ENCODE data around the gene ABI3.
A peak's percentile ranks its signal among the peaks of the same experiment; 100 is the strongest.

The ABI3 gene

GRCh38 chr17:49191409-49191916 lies 19.0 kb upstream of the ABI3 start:
- H3K36me3 ChIP-seq (ENCODE audit: insufficient read depth, low read length): no peaks in the 10 kb centered on the region
- no peaks in the 10 kb centered on the region; the same call in 1 of the 2 replicates for H3K4me1 ChIP-seq (ENCODE audit: insufficient read depth, low read length)
- no peaks in the 10 kb centered on the region for H3K9me3 ChIP-seq (ENCODE audit: control insufficient read depth, insufficient read depth, low read length)
- peak overlapping the region; percentile 85 for H3K9ac ChIP-seq (ENCODE audit: low read depth, low read length)

- Histone ChIP-seq H3K36me3 (ENCODE audit: insufficient read depth, low read length) (no peaks in the 10 kb centered on the region), H3K9ac (ENCODE audit: low read depth, low read length) (peak overlapping the region; percentile 85), H3K4me1 (ENCODE audit: insufficient read depth, low read length) (no peaks in the 10 kb centered on the region; the same call in 1 of the 2 replicates), H3K9me3 (ENCODE audit: control insufficient read depth, insufficient read depth, low read length) (no peaks in the 10 kb centered on the region)
These were observed 18.4 kb upstream of the ABI3 start for GRCh38 chr17:49191917-49192741.

- peak overlapping the region; percentile 85 for H3K9ac ChIP-seq (ENCODE audit: low read depth, low read length)
- H3K36me3 ChIP-seq (ENCODE audit: insufficient read depth, low read length): no peaks in the 10 kb centered on the region
- H3K9me3 ChIP-seq (ENCODE audit: control insufficient read depth, insufficient read depth, low read length): no peaks in the 10 kb centered on the region
- H3K4me1 ChIP-seq (ENCODE audit: insufficient read depth, low read length): peaks cover 5% of the 10 kb centered on the region; the same call in 1 of the 2 replicates
These were observed 16.8 kb upstream of the ABI3 start for GRCh38 chr17:49193513-49194296.

- Histone ChIP-seq H3K9ac (ENCODE audit: low read depth, low read length) (peak overlapping the region; percentile 85; the same call in 1 of the 2 replicates), H3K9me3 (ENCODE audit: control insufficient read depth, insufficient read depth, low read length) (no peaks in the 10 kb centered on the region), H3K4me1 (ENCODE audit: insufficient read depth, low read length) (peaks cover 5% of the 10 kb centered on the region; the same call in 1 of the 2 replicates), H3K36me3 (ENCODE audit: insufficient read depth, low read length) (no peaks in the 10 kb centered on the region)
These were observed 16.3 kb upstream of the ABI3 start for GRCh38 chr17:49194297-49194607.

GRCh38 chr17:49195751-49196150 lies 14.8 kb upstream of the ABI3 start:
- no peaks in the 10 kb centered on the region for H3K9me3 ChIP-seq (ENCODE audit: control insufficient read depth, insufficient read depth, low read length)
- no peaks in the 10 kb centered on the region for H3K36me3 ChIP-seq (ENCODE audit: insufficient read depth, low read length)
- no peak overlapping the region for H3K9ac ChIP-seq (ENCODE audit: low read depth, low read length)
- H3K4me1 ChIP-seq (ENCODE audit: insufficient read depth, low read length): peaks cover 5% of the 10 kb centered on the region; the same call in 1 of the 2 replicates

- Histone ChIP-seq H3K4me1 (ENCODE audit: insufficient read depth, low read length) (peaks cover 5% of the 10 kb centered on the region; the same call in 1 of the 2 replicates), H3K9me3 (ENCODE audit: control insufficient read depth, insufficient read depth, low read length) (no peaks in the 10 kb centered on the region), H3K36me3 (ENCODE audit: insufficient read depth, low read length) (no peaks in the 10 kb centered on the region), H3K9ac (ENCODE audit: low read depth, low read length) (no peak overlapping the region)
These were observed 14.0 kb upstream of the ABI3 start for GRCh38 chr17:49196520-49196919.

GRCh38 chr17:49197346-49197998 lies 13.0 kb upstream of the ABI3 start:
- no peaks in the 10 kb centered on the region for H3K9me3 ChIP-seq (ENCODE audit: control insufficient read depth, insufficient read depth, low read length)
- H3K36me3 ChIP-seq (ENCODE audit: insufficient read depth, low read length): no peaks in the 10 kb centered on the region
- H3K4me1 ChIP-seq (ENCODE audit: insufficient read depth, low read length): peaks cover 5% of the 10 kb centered on the region; the same call in 1 of the 2 replicates
- H3K9ac ChIP-seq (ENCODE audit: low read depth, low read length): no peak overlapping the region

- Histone ChIP-seq H3K9ac (ENCODE audit: low read depth, low read length) (no peak overlapping the region), H3K9me3 (ENCODE audit: control insufficient read depth, insufficient read depth, low read length) (no peaks in the 10 kb centered on the region), H3K36me3 (ENCODE audit: insufficient read depth, low read length) (no peaks in the 10 kb centered on the region), H3K4me1 (ENCODE audit: insufficient read depth, low read length) (peaks cover 5% of the 10 kb centered on the region; the same call in 1 of the 2 replicates)
These were observed 12.3 kb upstream of the ABI3 start for GRCh38 chr17:49198211-49198610.

- H3K4me1 ChIP-seq (ENCODE audit: insufficient read depth, low read length): 0 out of 2 replicates have a peak, but pooled peaks cover 5% of the 10 kb centered on the region
- H3K9ac ChIP-seq (ENCODE audit: low read depth, low read length): no peak overlapping the region
- H3K36me3 ChIP-seq (ENCODE audit: insufficient read depth, low read length): no peaks in the 10 kb centered on the region
- H3K9me3 ChIP-seq (ENCODE audit: control insufficient read depth, insufficient read depth, low read length): no peaks in the 10 kb centered on the region
These were observed 10.0 kb upstream of the ABI3 start for GRCh38 chr17:49200423-49201083.

- no peaks in the 10 kb centered on the region for H3K36me3 ChIP-seq (ENCODE audit: insufficient read depth, low read length)
These were observed 9.0 kb upstream of the ABI3 start for GRCh38 chr17:49201481-49201927.

GRCh38 chr17:49203796-49204195 lies 6.7 kb upstream of the ABI3 start:
- H3K9ac ChIP-seq (ENCODE audit: low read depth, low read length): no peak overlapping the region
- no peaks in the 10 kb centered on the region for H3K36me3 ChIP-seq (ENCODE audit: insufficient read depth, low read length)
- H3K4me1 ChIP-seq (ENCODE audit: insufficient read depth, low read length): 0 out of 2 replicates have a peak, but pooled peaks cover under 1% of the 10 kb centered on the region
- no peaks in the 10 kb centered on the region for H3K9me3 ChIP-seq (ENCODE audit: control insufficient read depth, insufficient read depth, low read length)

More at GRCh38 chr17:49201481-49201927, 9.0 kb upstream of the ABI3 start:
- 0 out of 2 replicates have a peak, but pooled peaks cover 5% of the 10 kb centered on the region for H3K4me1 ChIP-seq (ENCODE audit: insufficient read depth, low read length)
- no peak overlapping the region for H3K9ac ChIP-seq (ENCODE audit: low read depth, low read length)
- H3K9me3 ChIP-seq (ENCODE audit: control insufficient read depth, insufficient read depth, low read length): no peaks in the 10 kb centered on the region

GRCh38 chr17:49204516-49204915 lies 6.0 kb upstream of the ABI3 start:
- no peaks in the 10 kb centered on the region for H3K36me3 ChIP-seq (ENCODE audit: insufficient read depth, low read length)
- H3K9me3 ChIP-seq (ENCODE audit: control insufficient read depth, insufficient read depth, low read length): no peaks in the 10 kb centered on the region
- H3K4me1 ChIP-seq (ENCODE audit: insufficient read depth, low read length): peaks cover 7% of the 10 kb centered on the region; the same call in 1 of the 2 replicates
- no peak overlapping the region for H3K9ac ChIP-seq (ENCODE audit: low read depth, low read length)

GRCh38 chr17:49209061-49209571 lies 1.4 kb upstream of the ABI3 start:
- H3K36me3 ChIP-seq (ENCODE audit: insufficient read depth, low read length): no peaks in the 10 kb centered on the region
- no peaks in the 10 kb centered on the region for H3K9me3 ChIP-seq (ENCODE audit: control insufficient read depth, insufficient read depth, low read length)
- H3K9ac ChIP-seq (ENCODE audit: low read depth, low read length): no peak overlapping the region
- peaks cover 22% of the 10 kb centered on the region for H3K4me1 ChIP-seq (ENCODE audit: insufficient read depth, low read length)
